Measurements from ENCODE around the gene TACC3.

GRCh38 chr4:1750381-1751154, 29.2 kb downstream of the TACC3 start:
- TF ChIP-seq CTCF (IDR thresholded peaks at IDR 0.05; ENCODE audit: control extremely low read depth in 1 of 3, insufficient read depth in 1 of 3, low read depth in 1 of 3, low read length in 3 of 3) (no peak), TAF1 (IDR thresholded peaks at IDR 0.05; ENCODE audit: low read depth, low read length) (no peak), EP300 (IDR thresholded peaks at IDR 0.05; ENCODE audit: borderline replicate concordance in 1 of 2, low read depth in 2 of 2, low read length in 2 of 2) (no peak), EZH2 (IDR thresholded peaks at IDR 0.05; ENCODE audit: low read depth, low read length, severe bottlenecking) (no peak), TCF12 (IDR thresholded peaks at IDR 0.05; ENCODE audit: low read depth, low read length) (no peak), CHD2 (IDR thresholded peaks at IDR 0.05; ENCODE audit: low read length) (no peak), CEBPB (IDR thresholded peaks at IDR 0.05; ENCODE audit: low read depth, low read length) (no peak)
- TF ChIP-seq, protein P1, sequence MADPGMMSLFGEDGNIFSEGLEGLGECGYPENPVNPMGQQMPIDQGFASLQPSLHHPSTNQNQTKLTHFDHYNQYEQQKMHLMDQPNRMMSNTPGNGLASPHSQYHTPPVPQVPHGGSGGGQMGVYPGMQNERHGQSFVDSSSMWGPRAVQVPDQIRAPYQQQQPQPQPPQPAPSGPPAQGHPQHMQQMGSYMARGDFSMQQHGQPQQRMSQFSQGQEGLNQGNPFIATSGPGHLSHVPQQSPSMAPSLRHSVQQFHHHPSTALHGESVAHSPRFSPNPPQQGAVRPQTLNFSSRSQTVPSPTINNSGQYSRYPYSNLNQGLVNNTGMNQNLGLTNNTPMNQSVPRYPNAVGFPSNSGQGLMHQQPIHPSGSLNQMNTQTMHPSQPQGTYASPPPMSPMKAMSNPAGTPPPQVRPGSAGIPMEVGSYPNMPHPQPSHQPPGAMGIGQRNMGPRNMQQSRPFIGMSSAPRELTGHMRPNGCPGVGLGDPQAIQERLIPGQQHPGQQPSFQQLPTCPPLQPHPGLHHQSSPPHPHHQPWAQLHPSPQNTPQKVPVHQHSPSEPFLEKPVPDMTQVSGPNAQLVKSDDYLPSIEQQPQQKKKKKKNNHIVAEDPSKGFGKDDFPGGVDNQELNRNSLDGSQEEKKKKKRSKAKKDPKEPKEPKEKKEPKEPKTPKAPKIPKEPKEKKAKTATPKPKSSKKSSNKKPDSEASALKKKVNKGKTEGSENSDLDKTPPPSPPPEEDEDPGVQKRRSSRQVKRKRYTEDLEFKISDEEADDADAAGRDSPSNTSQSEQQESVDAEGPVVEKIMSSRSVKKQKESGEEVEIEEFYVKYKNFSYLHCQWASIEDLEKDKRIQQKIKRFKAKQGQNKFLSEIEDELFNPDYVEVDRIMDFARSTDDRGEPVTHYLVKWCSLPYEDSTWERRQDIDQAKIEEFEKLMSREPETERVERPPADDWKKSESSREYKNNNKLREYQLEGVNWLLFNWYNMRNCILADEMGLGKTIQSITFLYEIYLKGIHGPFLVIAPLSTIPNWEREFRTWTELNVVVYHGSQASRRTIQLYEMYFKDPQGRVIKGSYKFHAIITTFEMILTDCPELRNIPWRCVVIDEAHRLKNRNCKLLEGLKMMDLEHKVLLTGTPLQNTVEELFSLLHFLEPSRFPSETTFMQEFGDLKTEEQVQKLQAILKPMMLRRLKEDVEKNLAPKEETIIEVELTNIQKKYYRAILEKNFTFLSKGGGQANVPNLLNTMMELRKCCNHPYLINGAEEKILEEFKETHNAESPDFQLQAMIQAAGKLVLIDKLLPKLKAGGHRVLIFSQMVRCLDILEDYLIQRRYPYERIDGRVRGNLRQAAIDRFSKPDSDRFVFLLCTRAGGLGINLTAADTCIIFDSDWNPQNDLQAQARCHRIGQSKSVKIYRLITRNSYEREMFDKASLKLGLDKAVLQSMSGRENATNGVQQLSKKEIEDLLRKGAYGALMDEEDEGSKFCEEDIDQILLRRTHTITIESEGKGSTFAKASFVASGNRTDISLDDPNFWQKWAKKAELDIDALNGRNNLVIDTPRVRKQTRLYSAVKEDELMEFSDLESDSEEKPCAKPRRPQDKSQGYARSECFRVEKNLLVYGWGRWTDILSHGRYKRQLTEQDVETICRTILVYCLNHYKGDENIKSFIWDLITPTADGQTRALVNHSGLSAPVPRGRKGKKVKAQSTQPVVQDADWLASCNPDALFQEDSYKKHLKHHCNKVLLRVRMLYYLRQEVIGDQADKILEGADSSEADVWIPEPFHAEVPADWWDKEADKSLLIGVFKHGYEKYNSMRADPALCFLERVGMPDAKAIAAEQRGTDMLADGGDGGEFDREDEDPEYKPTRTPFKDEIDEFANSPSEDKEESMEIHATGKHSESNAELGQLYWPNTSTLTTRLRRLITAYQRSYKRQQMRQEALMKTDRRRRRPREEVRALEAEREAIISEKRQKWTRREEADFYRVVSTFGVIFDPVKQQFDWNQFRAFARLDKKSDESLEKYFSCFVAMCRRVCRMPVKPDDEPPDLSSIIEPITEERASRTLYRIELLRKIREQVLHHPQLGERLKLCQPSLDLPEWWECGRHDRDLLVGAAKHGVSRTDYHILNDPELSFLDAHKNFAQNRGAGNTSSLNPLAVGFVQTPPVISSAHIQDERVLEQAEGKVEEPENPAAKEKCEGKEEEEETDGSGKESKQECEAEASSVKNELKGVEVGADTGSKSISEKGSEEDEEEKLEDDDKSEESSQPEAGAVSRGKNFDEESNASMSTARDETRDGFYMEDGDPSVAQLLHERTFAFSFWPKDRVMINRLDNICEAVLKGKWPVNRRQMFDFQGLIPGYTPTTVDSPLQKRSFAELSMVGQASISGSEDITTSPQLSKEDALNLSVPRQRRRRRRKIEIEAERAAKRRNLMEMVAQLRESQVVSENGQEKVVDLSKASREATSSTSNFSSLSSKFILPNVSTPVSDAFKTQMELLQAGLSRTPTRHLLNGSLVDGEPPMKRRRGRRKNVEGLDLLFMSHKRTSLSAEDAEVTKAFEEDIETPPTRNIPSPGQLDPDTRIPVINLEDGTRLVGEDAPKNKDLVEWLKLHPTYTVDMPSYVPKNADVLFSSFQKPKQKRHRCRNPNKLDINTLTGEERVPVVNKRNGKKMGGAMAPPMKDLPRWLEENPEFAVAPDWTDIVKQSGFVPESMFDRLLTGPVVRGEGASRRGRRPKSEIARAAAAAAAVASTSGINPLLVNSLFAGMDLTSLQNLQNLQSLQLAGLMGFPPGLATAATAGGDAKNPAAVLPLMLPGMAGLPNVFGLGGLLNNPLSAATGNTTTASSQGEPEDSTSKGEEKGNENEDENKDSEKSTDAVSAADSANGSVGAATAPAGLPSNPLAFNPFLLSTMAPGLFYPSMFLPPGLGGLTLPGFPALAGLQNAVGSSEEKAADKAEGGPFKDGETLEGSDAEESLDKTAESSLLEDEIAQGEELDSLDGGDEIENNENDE (IDR thresholded peaks at IDR 0.05; ENCODE audit: insufficient replicate concordance, low read length), result no peak
- TF ChIP-seq, protein P2, sequence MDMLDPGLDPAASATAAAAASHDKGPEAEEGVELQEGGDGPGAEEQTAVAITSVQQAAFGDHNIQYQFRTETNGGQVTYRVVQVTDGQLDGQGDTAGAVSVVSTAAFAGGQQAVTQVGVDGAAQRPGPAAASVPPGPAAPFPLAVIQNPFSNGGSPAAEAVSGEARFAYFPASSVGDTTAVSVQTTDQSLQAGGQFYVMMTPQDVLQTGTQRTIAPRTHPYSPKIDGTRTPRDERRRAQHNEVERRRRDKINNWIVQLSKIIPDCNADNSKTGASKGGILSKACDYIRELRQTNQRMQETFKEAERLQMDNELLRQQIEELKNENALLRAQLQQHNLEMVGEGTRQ (IDR thresholded peaks at IDR 0.05; ENCODE audit: low read length), result no peak
